Measurements from ENCODE around the gene NHERF1.

- TF ChIP-seq POLR2AphosphoS5 (IDR thresholded peaks at IDR 0.05; ENCODE audit: low read depth, low read length) (no peak), RFX5 (IDR thresholded peaks at IDR 0.05; ENCODE audit: low read length) (no peak), FOXJ3 (CRISPR knock-in tag; IDR thresholded peaks at IDR 0.05) (no peak), EZH2phosphoT487 (IDR thresholded peaks at IDR 0.05; ENCODE audit: borderline replicate concordance, low read depth) (no peak), RAD21 (IDR thresholded peaks at IDR 0.05; ENCODE audit: low read length) (no peak), MEF2A (IDR thresholded peaks at IDR 0.05; ENCODE audit: borderline replicate concordance, low read depth) (no peak)
- TF ChIP-seq, protein P1, sequence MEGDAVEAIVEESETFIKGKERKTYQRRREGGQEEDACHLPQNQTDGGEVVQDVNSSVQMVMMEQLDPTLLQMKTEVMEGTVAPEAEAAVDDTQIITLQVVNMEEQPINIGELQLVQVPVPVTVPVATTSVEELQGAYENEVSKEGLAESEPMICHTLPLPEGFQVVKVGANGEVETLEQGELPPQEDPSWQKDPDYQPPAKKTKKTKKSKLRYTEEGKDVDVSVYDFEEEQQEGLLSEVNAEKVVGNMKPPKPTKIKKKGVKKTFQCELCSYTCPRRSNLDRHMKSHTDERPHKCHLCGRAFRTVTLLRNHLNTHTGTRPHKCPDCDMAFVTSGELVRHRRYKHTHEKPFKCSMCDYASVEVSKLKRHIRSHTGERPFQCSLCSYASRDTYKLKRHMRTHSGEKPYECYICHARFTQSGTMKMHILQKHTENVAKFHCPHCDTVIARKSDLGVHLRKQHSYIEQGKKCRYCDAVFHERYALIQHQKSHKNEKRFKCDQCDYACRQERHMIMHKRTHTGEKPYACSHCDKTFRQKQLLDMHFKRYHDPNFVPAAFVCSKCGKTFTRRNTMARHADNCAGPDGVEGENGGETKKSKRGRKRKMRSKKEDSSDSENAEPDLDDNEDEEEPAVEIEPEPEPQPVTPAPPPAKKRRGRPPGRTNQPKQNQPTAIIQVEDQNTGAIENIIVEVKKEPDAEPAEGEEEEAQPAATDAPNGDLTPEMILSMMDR (IDR thresholded peaks at IDR 0.05), result no peak
- TF ChIP-seq, protein P2, sequence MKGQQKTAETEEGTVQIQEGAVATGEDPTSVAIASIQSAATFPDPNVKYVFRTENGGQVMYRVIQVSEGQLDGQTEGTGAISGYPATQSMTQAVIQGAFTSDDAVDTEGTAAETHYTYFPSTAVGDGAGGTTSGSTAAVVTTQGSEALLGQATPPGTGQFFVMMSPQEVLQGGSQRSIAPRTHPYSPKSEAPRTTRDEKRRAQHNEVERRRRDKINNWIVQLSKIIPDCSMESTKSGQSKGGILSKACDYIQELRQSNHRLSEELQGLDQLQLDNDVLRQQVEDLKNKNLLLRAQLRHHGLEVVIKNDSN (IDR thresholded peaks at IDR 0.05; ENCODE audit: borderline replicate concordance, low read depth), result no peak
Measured at GRCh38 chr17:74729866-74730265, 18.6 kb upstream of the NHERF1 start.

Data from SK-N-SH (cell line).